ENCODE data around the gene ABCC6.
"Not testable (repeated sequence)": the region's sequence is repeated elsewhere in the genome, so short reads cannot be mapped to it uniquely, and the experiment has no call there.

ABCC6 gene

GRCh38 chr16:16197331-16197730, 26.0 kb downstream of the ABCC6 start:
- no peaks in the 10 kb centered on the region for H3K4me1 ChIP-seq (ENCODE audit: control insufficient read depth, insufficient read depth, low read length)
- H3K36me3 ChIP-seq (ENCODE audit: control insufficient read depth, insufficient read depth, low read length) = no peaks in the 10 kb centered on the region
- H3K27ac ChIP-seq (ENCODE audit: low read depth, low read length) = no peak overlapping the region
- no peak overlapping the region for H3K4me3 ChIP-seq (ENCODE audit: low read length)
- no peaks in the 10 kb centered on the region for H3K27me3 ChIP-seq (ENCODE audit: control insufficient read depth, insufficient read depth, low read length)
- no peak overlapping the region for H3K9ac ChIP-seq (ENCODE audit: low read length)

GRCh38 chr16:16196099-16196498, 27.2 kb downstream of the ABCC6 start:
- Histone ChIP-seq H3K27ac (ENCODE audit: low read depth, low read length) (no peak overlapping the region), H3K27me3 (ENCODE audit: control insufficient read depth, insufficient read depth, low read length) (no peaks in the 10 kb centered on the region), H3K4me1 (ENCODE audit: control insufficient read depth, insufficient read depth, low read length) (peaks cover 2% of the 10 kb centered on the region), H3K9ac (ENCODE audit: low read length) (no peak overlapping the region), H3K4me3 (ENCODE audit: low read length) (no peak overlapping the region), H3K36me3 (ENCODE audit: control insufficient read depth, insufficient read depth, low read length) (no peaks in the 10 kb centered on the region)

- Histone ChIP-seq H3K9ac (ENCODE audit: low read length) (no peak overlapping the region), H3K4me3 (ENCODE audit: low read length) (no peak overlapping the region)
Measured at GRCh38 chr16:16191493-16192167, 31.7 kb downstream of the ABCC6 start.

GRCh38 chr16:16190966-16191365, 32.3 kb downstream of the ABCC6 start:
- not testable (repeated sequence) for H3K27me3 ChIP-seq (ENCODE audit: control insufficient read depth, insufficient read depth, low read length); H3K9ac ChIP-seq (ENCODE audit: low read length); H3K4me1 ChIP-seq (ENCODE audit: control insufficient read depth, insufficient read depth, low read length); H3K27ac ChIP-seq (ENCODE audit: low read depth, low read length); H3K4me3 ChIP-seq (ENCODE audit: low read length); H3K36me3 ChIP-seq (ENCODE audit: control insufficient read depth, insufficient read depth, low read length)

More at GRCh38 chr16:16191493-16192167, 31.7 kb downstream of the ABCC6 start:
- Histone ChIP-seq H3K27me3 (ENCODE audit: control insufficient read depth, insufficient read depth, low read length) (no peaks in the 10 kb centered on the region), H3K4me1 (ENCODE audit: control insufficient read depth, insufficient read depth, low read length) (peaks cover 2% of the 10 kb centered on the region), H3K27ac (ENCODE audit: low read depth, low read length) (peak overlapping the region; percentile 15), H3K36me3 (ENCODE audit: control insufficient read depth, insufficient read depth, low read length) (no peaks in the 10 kb centered on the region)

- H3K27ac ChIP-seq (ENCODE audit: low read depth, low read length) = no peak overlapping the region
- no peak overlapping the region for H3K4me3 ChIP-seq (ENCODE audit: low read length)
- no peak overlapping the region for H3K9ac ChIP-seq (ENCODE audit: low read length)
- peaks cover 2% of the 10 kb centered on the region for H3K4me1 ChIP-seq (ENCODE audit: control insufficient read depth, insufficient read depth, low read length)
- H3K36me3 ChIP-seq (ENCODE audit: control insufficient read depth, insufficient read depth, low read length) = no peaks in the 10 kb centered on the region
- no peaks in the 10 kb centered on the region for H3K27me3 ChIP-seq (ENCODE audit: control insufficient read depth, insufficient read depth, low read length)
Measured at GRCh38 chr16:16190546-16190945, 32.7 kb downstream of the ABCC6 start.

GRCh38 chr16:16189842-16190241, 33.5 kb downstream of the ABCC6 start:
- H3K36me3 ChIP-seq (ENCODE audit: control insufficient read depth, insufficient read depth, low read length) = no peaks in the 10 kb centered on the region
- H3K27me3 ChIP-seq (ENCODE audit: control insufficient read depth, insufficient read depth, low read length) = no peaks in the 10 kb centered on the region
- H3K4me1 ChIP-seq (ENCODE audit: control insufficient read depth, insufficient read depth, low read length) = peaks cover 2% of the 10 kb centered on the region
- no peak overlapping the region for H3K27ac ChIP-seq (ENCODE audit: low read depth, low read length)
- no peak overlapping the region for H3K4me3 ChIP-seq (ENCODE audit: low read length)
- no peak overlapping the region for H3K9ac ChIP-seq (ENCODE audit: low read length)

GRCh38 chr16:16188827-16189226, 34.5 kb downstream of the ABCC6 start:
- H3K4me1 ChIP-seq (ENCODE audit: control insufficient read depth, insufficient read depth, low read length) = peaks cover 2% of the 10 kb centered on the region
- no peak overlapping the region for H3K4me3 ChIP-seq (ENCODE audit: low read length)
- H3K27ac ChIP-seq (ENCODE audit: low read depth, low read length) = no peak overlapping the region
- no peaks in the 10 kb centered on the region for H3K36me3 ChIP-seq (ENCODE audit: control insufficient read depth, insufficient read depth, low read length)
- no peaks in the 10 kb centered on the region for H3K27me3 ChIP-seq (ENCODE audit: control insufficient read depth, insufficient read depth, low read length)
- H3K9ac ChIP-seq (ENCODE audit: low read length) = no peak overlapping the region

GRCh38 chr16:16186820-16187219, 36.5 kb downstream of the ABCC6 start:
- no peak overlapping the region for H3K27ac ChIP-seq (ENCODE audit: low read depth, low read length)
- H3K36me3 ChIP-seq (ENCODE audit: control insufficient read depth, insufficient read depth, low read length) = no peaks in the 10 kb centered on the region
- H3K9ac ChIP-seq (ENCODE audit: low read length) = no peak overlapping the region
- no peak overlapping the region for H3K4me3 ChIP-seq (ENCODE audit: low read length)
- H3K27me3 ChIP-seq (ENCODE audit: control insufficient read depth, insufficient read depth, low read length) = no peaks in the 10 kb centered on the region
- peaks cover 2% of the 10 kb centered on the region for H3K4me1 ChIP-seq (ENCODE audit: control insufficient read depth, insufficient read depth, low read length)

- Histone ChIP-seq H3K4me1 (ENCODE audit: control insufficient read depth, insufficient read depth, low read length) (no peaks in the 10 kb centered on the region), H3K27me3 (ENCODE audit: control insufficient read depth, insufficient read depth, low read length) (no peaks in the 10 kb centered on the region), H3K9ac (ENCODE audit: low read length) (no peak overlapping the region), H3K4me3 (ENCODE audit: low read length) (no peak overlapping the region), H3K36me3 (ENCODE audit: control insufficient read depth, insufficient read depth, low read length) (no peaks in the 10 kb centered on the region), H3K27ac (ENCODE audit: low read depth, low read length) (no peak overlapping the region)
Measured at GRCh38 chr16:16185095-16185494, 38.2 kb downstream of the ABCC6 start.

- no peaks in the 10 kb centered on the region for H3K4me1 ChIP-seq (ENCODE audit: control insufficient read depth, insufficient read depth, low read length)
- no peak overlapping the region for H3K4me3 ChIP-seq (ENCODE audit: low read length)
- H3K36me3 ChIP-seq (ENCODE audit: control insufficient read depth, insufficient read depth, low read length) = no peaks in the 10 kb centered on the region
- no peak overlapping the region for H3K9ac ChIP-seq (ENCODE audit: low read length)
- H3K27ac ChIP-seq (ENCODE audit: low read depth, low read length) = no peak overlapping the region
- H3K27me3 ChIP-seq (ENCODE audit: control insufficient read depth, insufficient read depth, low read length) = no peaks in the 10 kb centered on the region
Measured at GRCh38 chr16:16184594-16184993, 38.7 kb downstream of the ABCC6 start.

- Histone ChIP-seq H3K27me3 (ENCODE audit: control insufficient read depth, insufficient read depth, low read length) (no peaks in the 10 kb centered on the region), H3K9ac (ENCODE audit: low read length) (no peak overlapping the region), H3K36me3 (ENCODE audit: control insufficient read depth, insufficient read depth, low read length) (no peaks in the 10 kb centered on the region), H3K27ac (ENCODE audit: low read depth, low read length) (no peak overlapping the region), H3K4me1 (ENCODE audit: control insufficient read depth, insufficient read depth, low read length) (no peaks in the 10 kb centered on the region), H3K4me3 (ENCODE audit: low read length) (no peak overlapping the region)
Measured at GRCh38 chr16:16183562-16183961, 39.7 kb downstream of the ABCC6 start.

- H3K27ac ChIP-seq (ENCODE audit: low read depth, low read length) = no peak overlapping the region
- no peak overlapping the region for H3K9ac ChIP-seq (ENCODE audit: low read length)
- H3K36me3 ChIP-seq (ENCODE audit: control insufficient read depth, insufficient read depth, low read length) = no peaks in the 10 kb centered on the region
- H3K4me1 ChIP-seq (ENCODE audit: control insufficient read depth, insufficient read depth, low read length) = no peaks in the 10 kb centered on the region
- no peaks in the 10 kb centered on the region for H3K27me3 ChIP-seq (ENCODE audit: control insufficient read depth, insufficient read depth, low read length)
- H3K4me3 ChIP-seq (ENCODE audit: low read length) = no peak overlapping the region
Measured at GRCh38 chr16:16182918-16183317, 40.4 kb downstream of the ABCC6 start.

GRCh38 chr16:16181748-16182147, 41.5 kb downstream of the ABCC6 start:
- not testable (repeated sequence) for H3K4me1 ChIP-seq (ENCODE audit: control insufficient read depth, insufficient read depth, low read length); H3K4me3 ChIP-seq (ENCODE audit: low read length)

More at GRCh38 chr16:16181748-16182147, 41.5 kb downstream of the ABCC6 start:
- not testable (repeated sequence) for H3K36me3 ChIP-seq (ENCODE audit: control insufficient read depth, insufficient read depth, low read length); H3K27me3 ChIP-seq (ENCODE audit: control insufficient read depth, insufficient read depth, low read length); H3K27ac ChIP-seq (ENCODE audit: low read depth, low read length); H3K9ac ChIP-seq (ENCODE audit: low read length)

Measured in rectal smooth muscle tissue (tissue), 1 donor.